Peyer's patch (tissue), 4 donors: Measurements from ENCODE around the gene GAB1.

ENCODE experiments used
- CTCF ChIP-seq, 6 experiments: fragments of 450-650 bp in 4 of 6; fragments of 200-600 bp in 2 of 6; sonication (generic) in 1 of 6; IDR thresholded peaks; one replicate each; pipeline ENCODE4 v1.5.1; 2017 to 2019; ENCODE audit warnings: antibody characterized with exemption in 6 of 6, mild to moderate bottlenecking in 3 of 6, moderate library complexity in 1 of 6
- POLR2A ChIP-seq, 2 donors: fragments of 450-650 bp; IDR thresholded peaks; one replicate each; pipeline ENCODE4 v1.5.1; 2017; ENCODE audit warnings: antibody characterized with exemption in 2 of 2, mild to moderate bottlenecking in 2 of 2, moderate library complexity in 2 of 2

DNA sequence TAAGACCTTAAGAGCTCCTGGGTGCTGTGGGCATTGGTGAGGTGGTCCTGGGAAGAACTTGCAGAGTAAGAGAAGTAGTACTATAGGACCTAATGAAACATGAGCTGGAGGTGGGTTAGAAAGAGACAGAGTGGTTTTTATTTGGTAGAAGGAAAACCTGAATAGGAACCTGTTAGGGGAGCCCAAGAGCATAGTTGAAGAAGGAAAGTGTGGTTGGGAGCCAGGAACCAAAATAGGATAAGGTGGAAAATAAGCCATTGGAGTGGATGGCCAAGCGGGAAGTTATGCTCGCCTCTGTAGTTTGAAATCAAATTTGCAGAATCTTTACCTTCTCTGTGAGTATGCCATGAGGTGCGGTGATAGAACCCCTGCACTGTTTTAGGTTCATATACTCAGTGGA lies 26.7 kb downstream of the GAB1 start:
- TF ChIP-seq CTCF (IDR thresholded peaks at IDR 0.05) (no peak), POLR2A (IDR thresholded peaks at IDR 0.05) (no peak)
